WI38 (cell line): Measurements from ENCODE around the gene TYRO3.

Experiments used
- H3K4me3 ChIP-seq: 2 replicates; pipeline ENCODE4 v1.5.1; 2011; ENCODE audit warnings: low read depth, mild to moderate bottlenecking, control low read depth, low read length
- CTCF ChIP-seq: IDR thresholded peaks from 2 replicates; pipeline ENCODE4 v1.5.1; 2012; ENCODE audit warnings: low read depth, mild to moderate bottlenecking, control low read depth, low read length

Gene TYRO3

GRCh38 chr15:41536866-41537265 lies 22.1 kb upstream of the TYRO3 start:
- no peak for TF ChIP-seq CTCF
- no peak overlapping the region for H3K4me3 ChIP-seq

DNA sequence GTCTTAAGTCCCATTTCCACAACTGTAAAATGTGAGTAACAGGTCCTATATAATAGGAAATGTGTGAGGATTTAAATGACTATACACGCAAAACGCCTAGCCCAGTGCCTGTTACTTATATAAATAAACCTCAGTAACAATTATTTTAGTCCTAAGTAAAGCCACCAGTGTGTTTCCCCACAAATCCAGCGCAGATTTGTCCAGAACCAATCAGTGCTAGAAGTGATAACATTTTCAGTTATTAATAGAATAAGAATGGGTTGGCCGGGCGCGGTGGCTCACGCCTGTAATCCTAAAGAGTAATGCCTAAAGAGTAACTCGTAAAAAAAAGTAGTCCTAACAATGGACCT lies 15.5 kb upstream of the TYRO3 start:
- TF ChIP-seq CTCF, result no peak
- peak overlapping the region; percentile 82 for H3K4me3 ChIP-seq

DNA sequence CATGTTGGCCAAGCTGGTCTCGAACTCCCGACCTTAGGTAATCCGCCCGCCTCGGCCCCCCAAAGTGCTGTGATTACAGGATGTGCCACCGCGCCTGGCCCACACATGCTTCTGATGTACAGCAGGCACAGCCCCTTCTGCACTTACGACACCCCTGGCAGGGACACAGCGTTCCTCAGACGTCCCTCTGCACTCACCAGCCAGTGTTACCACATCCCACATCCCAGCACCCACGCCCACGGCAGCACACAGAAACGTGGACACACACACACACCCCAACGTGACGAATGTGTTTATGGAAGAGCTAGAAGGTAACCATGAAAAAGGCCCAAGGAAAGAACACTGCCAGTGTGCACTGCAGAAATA lies 14.4 kb upstream of the TYRO3 start:
- TF ChIP-seq CTCF, result no peak
- no peak overlapping the region for H3K4me3 ChIP-seq

DNA sequence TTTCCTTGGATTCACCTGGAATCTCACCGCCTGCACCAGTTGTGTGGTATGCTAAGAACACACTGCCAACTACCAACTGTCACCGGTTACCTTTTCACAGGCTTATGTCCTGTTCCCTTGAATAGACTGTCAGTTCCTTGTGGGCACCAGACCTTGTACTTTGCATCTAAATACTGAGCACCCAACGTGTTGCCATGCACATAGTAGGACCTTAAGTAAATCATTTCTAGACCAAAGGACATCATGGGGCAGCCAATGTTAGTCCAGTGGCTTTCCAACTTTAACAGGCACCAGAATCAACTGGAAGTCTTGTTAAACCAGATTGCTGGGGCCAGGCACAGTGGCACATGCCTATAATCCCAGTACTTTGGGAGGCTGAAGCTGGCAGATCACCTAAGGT lies 13.8 kb upstream of the TYRO3 start:
- no peak for TF ChIP-seq CTCF
- H3K4me3 ChIP-seq, result no peak overlapping the region

GRCh38 chr15:41546851-41547786 lies 11.9 kb upstream of the TYRO3 start:
- TF ChIP-seq CTCF, result no peak
- H3K4me3 ChIP-seq, result no peak overlapping the region

- TF ChIP-seq CTCF, result no peak
- H3K4me3 ChIP-seq, result no peak overlapping the region
Measured at GRCh38 chr15:41550066-41550775, 8.8 kb upstream of the TYRO3 start.

DNA sequence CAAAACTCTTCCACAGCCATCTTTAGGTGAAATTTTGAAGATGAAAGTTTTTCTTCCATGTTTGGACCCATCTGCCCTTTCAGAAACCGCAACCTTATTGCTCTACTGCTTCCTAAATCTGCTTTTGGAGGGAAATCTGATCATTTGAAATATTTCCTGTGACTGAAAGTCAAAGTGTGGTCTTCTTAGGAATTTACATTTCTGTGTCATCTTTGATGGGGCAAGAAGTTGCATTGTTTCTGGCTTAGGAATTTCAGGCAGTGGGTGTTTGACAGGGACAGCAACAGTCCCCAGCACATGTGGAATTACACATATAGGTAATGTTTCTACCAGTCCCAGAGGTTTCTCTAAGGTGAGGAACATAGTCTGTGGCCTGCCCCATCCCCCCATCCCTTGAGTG lies 5.3 kb upstream of the TYRO3 start:
- no peak overlapping the region for H3K4me3 ChIP-seq
- TF ChIP-seq CTCF, result no peak
